ENCODE results near the gene RPS15. TPM values are rescaled to one million over a fixed set of nuclear protein-coding genes. Genes with fewer than 3 reads are reported as not detected.

Gene RPS15
- total RNA-seq, 6 donors from 2014 or later: 825 to 2,012 (median 1,317) TPM

DNA sequence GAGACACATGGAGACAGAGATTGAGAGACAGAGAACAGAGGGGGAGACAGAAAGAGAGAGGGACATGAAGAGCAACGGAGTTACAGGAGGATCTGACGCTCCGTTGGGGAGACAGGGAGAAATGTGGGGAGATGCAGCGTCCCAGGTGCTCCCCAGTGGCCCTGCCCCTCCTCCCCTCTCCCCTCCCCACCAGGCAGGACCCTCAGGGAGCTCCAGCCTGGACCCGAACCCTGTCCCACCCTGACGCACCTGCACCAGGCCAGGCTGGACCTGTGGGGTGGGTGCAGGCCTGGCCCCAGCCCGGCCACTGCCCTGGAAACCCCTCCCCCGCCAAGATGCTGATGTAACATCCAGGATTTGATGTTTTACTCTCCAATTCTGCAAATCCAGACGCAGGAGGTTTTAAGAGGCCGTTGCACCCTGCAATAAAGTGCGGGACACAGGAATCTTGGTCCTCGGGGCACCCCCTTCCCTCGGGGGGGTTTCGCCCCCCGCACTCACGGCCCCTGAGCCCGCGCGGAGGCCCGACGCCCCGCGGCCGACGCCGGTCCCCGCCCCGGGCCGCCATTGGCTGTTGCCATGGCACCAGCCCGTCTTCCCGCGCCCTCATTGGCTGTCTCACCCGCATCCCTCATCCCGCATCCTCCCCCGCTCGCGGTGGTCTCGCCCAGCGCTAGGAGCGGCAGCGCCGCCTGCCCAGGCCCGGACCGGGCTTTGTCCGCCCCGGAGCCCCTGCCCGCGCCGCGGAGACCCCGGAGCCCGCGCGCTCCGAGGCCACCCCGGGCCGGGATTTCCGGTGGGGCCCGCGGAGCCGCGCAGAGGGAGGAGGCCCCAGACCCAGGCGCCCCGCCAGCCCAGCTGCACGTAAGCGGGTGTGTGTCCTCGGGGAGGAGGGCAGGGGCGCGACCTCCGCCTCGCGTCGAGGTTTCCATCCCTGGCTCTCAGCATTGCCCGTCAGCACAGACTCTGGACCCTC, 11.6 kb downstream of the RPS15 start, which contains the start of gene APC2:
APC2 (plus strand) TSS at position 655 of the 976 bp plus-strand sequence. CDS start 2,881 bp downstream, outside the sequence.
- DNase-seq: peak in 1 of 2 donors; percentile 84
- Histone ChIP-seq H3K4me3 (no peak within 1 kb of the TSS), H3K27ac (no peak within 1 kb of the TSS), H3K4me1 (peaks cover 19 to 40% (median 28%) of the 10 kb centered on the region in 4 donors), H3K9me3 (no peaks in the 10 kb centered on the region), H3K36me3 (no peaks in the 10 kb centered on the region), H3K27me3 (peaks cover 3 to 80% (median 55%) of the 10 kb centered on the region in 4 donors)
- 7 to 29% methylated on average over 6 to 39 of the region's 74 CpGs for WGBS, 2 donors
- TF ChIP-seq POLR2A (IDR thresholded peaks at IDR 0.05) (no peak), EP300 (IDR thresholded peaks at IDR 0.05) (no peak), POLR2AphosphoS5 (IDR thresholded peaks at IDR 0.05) (no peak)
- TF ChIP-seq, protein P1, sequence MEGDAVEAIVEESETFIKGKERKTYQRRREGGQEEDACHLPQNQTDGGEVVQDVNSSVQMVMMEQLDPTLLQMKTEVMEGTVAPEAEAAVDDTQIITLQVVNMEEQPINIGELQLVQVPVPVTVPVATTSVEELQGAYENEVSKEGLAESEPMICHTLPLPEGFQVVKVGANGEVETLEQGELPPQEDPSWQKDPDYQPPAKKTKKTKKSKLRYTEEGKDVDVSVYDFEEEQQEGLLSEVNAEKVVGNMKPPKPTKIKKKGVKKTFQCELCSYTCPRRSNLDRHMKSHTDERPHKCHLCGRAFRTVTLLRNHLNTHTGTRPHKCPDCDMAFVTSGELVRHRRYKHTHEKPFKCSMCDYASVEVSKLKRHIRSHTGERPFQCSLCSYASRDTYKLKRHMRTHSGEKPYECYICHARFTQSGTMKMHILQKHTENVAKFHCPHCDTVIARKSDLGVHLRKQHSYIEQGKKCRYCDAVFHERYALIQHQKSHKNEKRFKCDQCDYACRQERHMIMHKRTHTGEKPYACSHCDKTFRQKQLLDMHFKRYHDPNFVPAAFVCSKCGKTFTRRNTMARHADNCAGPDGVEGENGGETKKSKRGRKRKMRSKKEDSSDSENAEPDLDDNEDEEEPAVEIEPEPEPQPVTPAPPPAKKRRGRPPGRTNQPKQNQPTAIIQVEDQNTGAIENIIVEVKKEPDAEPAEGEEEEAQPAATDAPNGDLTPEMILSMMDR (IDR thresholded peaks at IDR 0.05): no peak
- no peak for ATAC-seq (ENCODE audit: low FRiP score in 2 of 2)

DNA sequence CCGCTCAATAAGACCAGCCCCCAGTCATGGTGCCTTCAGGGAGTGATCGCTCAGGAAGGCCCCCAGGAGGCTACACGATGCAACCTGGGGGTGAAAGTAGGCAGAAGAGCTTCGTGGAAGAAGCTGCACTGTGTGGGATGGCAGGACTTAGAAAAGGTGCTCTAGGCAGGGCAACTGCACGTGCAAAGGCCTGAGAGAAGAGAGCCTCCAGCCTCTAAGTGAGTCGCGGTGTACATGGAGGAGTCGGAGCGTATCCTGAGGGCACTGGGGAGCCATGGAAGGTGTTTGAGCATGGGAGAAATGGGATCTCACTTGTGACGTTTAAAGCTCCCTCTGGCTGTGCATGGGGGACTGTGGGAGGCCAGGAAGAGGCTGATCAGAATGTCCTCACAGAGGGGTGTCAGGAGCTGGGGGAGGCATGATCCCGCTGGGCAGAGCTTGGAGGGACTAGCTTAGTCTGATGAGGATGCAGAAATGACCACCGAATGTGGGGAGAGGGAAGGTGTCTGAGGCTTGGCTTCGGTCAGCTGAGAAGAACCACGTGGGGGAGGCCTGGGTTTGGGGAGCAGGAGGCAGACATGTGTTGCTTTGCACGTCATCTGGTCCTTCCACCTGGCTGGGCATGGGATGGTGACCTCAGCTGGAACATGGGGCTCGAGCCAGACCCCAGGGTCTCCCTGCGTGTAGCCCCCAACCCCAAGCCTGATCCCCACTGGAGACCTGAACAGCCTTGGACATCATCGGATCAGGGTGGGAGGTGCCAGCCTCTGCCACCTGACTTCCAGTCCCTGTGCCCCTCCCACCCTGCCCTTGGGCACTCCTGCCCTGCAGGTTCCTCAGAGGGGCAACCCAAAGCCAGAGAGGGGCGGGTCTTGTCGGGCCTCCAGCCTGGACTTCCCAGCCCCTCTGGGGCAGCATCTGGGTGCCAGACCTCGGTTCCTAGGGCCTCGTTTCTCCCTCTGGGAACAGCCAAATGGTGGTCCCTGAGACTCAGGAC, 12.8 kb downstream of the RPS15 start:
- WGBS, 2 donors: 50 to 56% methylated on average over 13 to 18 of the region's 22 CpGs
- peaks cover 6 to 84% (median 55%) of the 10 kb centered on the region in 4 donors for H3K27me3 ChIP-seq
- ATAC-seq (ENCODE audit: low FRiP score in 2 of 2) (no peak), DNase-seq (no peak)
- TF ChIP-seq, protein P1 (IDR thresholded peaks at IDR 0.05): no peak
- TF ChIP-seq POLR2A (IDR thresholded peaks at IDR 0.05) (no peak), POLR2AphosphoS5 (IDR thresholded peaks at IDR 0.05) (no peak), EP300 (IDR thresholded peaks at IDR 0.05) (no peak)
- peaks cover 17 to 39% (median 27%) of the 10 kb centered on the region in 4 donors for H3K4me1 ChIP-seq
- no peaks in the 10 kb centered on the region for H3K9me3 ChIP-seq
- no peaks in the 10 kb centered on the region for H3K36me3 ChIP-seq
- H3K27ac ChIP-seq: no peak overlapping the region
- no peak overlapping the region for H3K4me3 ChIP-seq

GRCh38 chr19:1451916-1452801, 14.0 kb downstream of the RPS15 start:
- Histone ChIP-seq H3K36me3 (no peaks in the 10 kb centered on the region), H3K4me1 (peaks cover 8 to 39% (median 21%) of the 10 kb centered on the region in 4 donors), H3K27me3 (peaks cover 6 to 84% (median 53%) of the 10 kb centered on the region in 4 donors), H3K4me3 (no peak overlapping the region), H3K9me3 (no peaks in the 10 kb centered on the region), H3K27ac (no peak overlapping the region)
- peak in 1 of 2 donors; percentile 70 for DNase-seq
- TF ChIP-seq POLR2AphosphoS5 (IDR thresholded peaks at IDR 0.05): no peak
- TF ChIP-seq, protein P1 (IDR thresholded peaks at IDR 0.05): no peak
- no peak for TF ChIP-seq EP300 (IDR thresholded peaks at IDR 0.05)
- TF ChIP-seq POLR2A (IDR thresholded peaks at IDR 0.05): no peak
- 22 to 35% methylated on average over 22 to 32 of the region's 39 CpGs for WGBS, 2 donors
- no peak for ATAC-seq (ENCODE audit: low FRiP score in 2 of 2)

All from upper lobe of left lung (tissue), 6 donors.